Prostate gland (tissue), 2 donors: ENCODE data around the gene RAD51B. TPM values are rescaled to one million over a fixed set of nuclear protein-coding genes. Genes with fewer than 3 reads are reported as not detected.

Experiments used
- DNase-seq: peaks from one replicate; pipeline ENCODE4 v3.0.0-alpha.2; 2019; ENCODE audit warnings: low spot score
- H3K27ac ChIP-seq, 2 donors: fragments of 200-600 bp; sonication (generic); 2 replicates each; pipeline ENCODE4 v1.5.1; 2017 to 2019
- H3K27me3 ChIP-seq: fragments of 200-600 bp; sonication (generic); replicated peaks from 2 replicates; pipeline ENCODE4 v1.5.1; 2019; ENCODE audit not compliant: insufficient read depth
- H3K36me3 ChIP-seq, 2 donors: fragments of 200-600 bp; sonication (generic); 1 replicate in 1 of 2; 2 replicates in 1 of 2; pipeline versions ENCODE4 v1.5.1 to v1.8.1; 2017 to 2019
- H3K4me1 ChIP-seq: fragments of 200-600 bp; sonication (generic); replicated peaks from 2 replicates; pipeline ENCODE4 v1.5.1; 2019
- H3K4me3 ChIP-seq, 2 donors: fragments of 200-600 bp; sonication (generic); 2 replicates each; pipeline ENCODE4 v1.5.1; 2017 to 2019
- H3K9me3 ChIP-seq: fragments of 200-600 bp; sonication (generic); 2 replicates; pipeline ENCODE4 v1.5.1; 2017
- POLR2A ChIP-seq: fragments of 450-650 bp; IDR thresholded peaks from one replicate; pipeline ENCODE4 v1.6.1; 2016; ENCODE audit warnings: antibody characterized with exemption, mild to moderate bottlenecking
- POLR2AphosphoS5 ChIP-seq: sonication (generic); formaldehyde crosslinking; IDR thresholded peaks from one replicate; pipeline ENCODE4 v1.6.1; 2017; ENCODE audit warnings: antibody characterized with exemption
- WGBS: methylation state at CpG from one replicate; pipeline ENCODE4 v1.1.5; 2018; 5-methylcytosine and 5-hydroxymethylcytosine counted together
- intact Hi-C: fragments of 100-400 bp; cut with DNase I; formaldehyde crosslinking; loops from one replicate; pipeline ENCODE4 v1.14.2; 2022
- total RNA-seq, 2 donors: library from RNA; depleted of rRNA; stranded (reverse); fragments of >200 nt; gene quantifications; one replicate each; pipeline ENCODE4 v1.1.0, GENCODE V29; 2016
- TF ChIP-seq, protein P1 (sequence below), 4 experiments: fragments of 200-600 bp in 2 of 4; fragments of 450-650 bp in 2 of 4; sonication (generic) in 2 of 4; IDR thresholded peaks; 1 replicate in 3 of 4; 2 replicates in 1 of 4; pipeline ENCODE4 v1.5.1; 2016 to 2019; ENCODE audit warnings: antibody characterized with exemption in 4 of 4, mild to moderate bottlenecking in 2 of 4, moderate library complexity in 2 of 4

RAD51B gene
- total RNA-seq, 2 donors from 2014 or later: 14.9 to 35.8 TPM

DNA sequence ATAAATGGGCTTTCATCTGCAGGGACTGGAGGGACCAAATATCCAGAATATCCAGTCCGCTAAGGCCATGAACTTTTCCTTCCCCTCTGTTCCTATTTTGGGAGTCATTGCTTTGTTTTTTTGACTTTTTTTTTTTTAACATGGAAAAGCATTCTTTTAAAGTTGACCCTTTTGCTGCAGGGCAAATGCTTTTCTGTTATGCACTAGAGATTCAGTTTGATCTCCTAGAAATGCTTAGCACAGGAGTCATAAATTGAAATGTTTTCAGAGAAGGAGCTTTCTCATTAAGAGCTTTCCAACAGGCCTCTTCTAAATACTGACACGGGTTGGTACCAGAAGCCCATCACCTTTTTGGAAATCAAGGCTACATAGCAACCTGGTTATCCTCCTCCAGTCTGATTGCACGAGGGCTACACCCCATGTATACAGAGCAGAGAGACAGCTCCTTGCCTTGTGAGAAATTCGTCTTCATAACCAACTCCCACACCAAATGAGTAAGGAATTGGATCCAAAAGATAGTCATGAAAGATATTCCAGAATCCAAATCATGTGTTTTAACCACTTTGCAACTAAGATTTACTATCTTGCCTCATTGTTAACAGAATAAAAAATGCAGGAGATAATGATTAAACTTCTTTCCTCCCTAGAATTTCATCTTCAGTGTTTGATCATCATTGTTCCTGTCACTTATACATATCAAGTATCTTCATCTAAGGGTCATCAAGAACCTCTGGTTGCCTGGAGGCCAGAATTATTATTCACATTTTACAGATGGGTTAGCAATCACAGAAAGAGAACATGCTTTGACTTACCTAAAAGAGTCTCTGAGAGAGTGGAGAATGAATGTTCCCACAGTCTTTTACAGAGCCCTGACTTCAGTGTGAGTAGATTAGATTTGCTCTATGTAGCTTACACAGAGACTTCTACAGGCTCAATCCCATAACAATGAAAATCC lies 583.9 kb downstream of the RAD51B start:
- intact Hi-C loops: no loop called here
- WGBS: 63% methylated on average over 4 of the region's 4 CpGs
- no peak for DNase-seq
- no peaks in the 10 kb centered on the region for H3K9me3 ChIP-seq
- H3K4me3 ChIP-seq: no peak overlapping the region
- no peaks in the 10 kb centered on the region for H3K27me3 ChIP-seq
- H3K4me1 ChIP-seq: no peaks in the 10 kb centered on the region
- no peak overlapping the region for H3K27ac ChIP-seq
- no peaks in the 10 kb centered on the region for H3K36me3 ChIP-seq
- TF ChIP-seq, protein P1, sequence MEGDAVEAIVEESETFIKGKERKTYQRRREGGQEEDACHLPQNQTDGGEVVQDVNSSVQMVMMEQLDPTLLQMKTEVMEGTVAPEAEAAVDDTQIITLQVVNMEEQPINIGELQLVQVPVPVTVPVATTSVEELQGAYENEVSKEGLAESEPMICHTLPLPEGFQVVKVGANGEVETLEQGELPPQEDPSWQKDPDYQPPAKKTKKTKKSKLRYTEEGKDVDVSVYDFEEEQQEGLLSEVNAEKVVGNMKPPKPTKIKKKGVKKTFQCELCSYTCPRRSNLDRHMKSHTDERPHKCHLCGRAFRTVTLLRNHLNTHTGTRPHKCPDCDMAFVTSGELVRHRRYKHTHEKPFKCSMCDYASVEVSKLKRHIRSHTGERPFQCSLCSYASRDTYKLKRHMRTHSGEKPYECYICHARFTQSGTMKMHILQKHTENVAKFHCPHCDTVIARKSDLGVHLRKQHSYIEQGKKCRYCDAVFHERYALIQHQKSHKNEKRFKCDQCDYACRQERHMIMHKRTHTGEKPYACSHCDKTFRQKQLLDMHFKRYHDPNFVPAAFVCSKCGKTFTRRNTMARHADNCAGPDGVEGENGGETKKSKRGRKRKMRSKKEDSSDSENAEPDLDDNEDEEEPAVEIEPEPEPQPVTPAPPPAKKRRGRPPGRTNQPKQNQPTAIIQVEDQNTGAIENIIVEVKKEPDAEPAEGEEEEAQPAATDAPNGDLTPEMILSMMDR (IDR thresholded peaks at IDR 0.05): no peak
- TF ChIP-seq POLR2AphosphoS5 (no peak), POLR2A (no peak)

DNA sequence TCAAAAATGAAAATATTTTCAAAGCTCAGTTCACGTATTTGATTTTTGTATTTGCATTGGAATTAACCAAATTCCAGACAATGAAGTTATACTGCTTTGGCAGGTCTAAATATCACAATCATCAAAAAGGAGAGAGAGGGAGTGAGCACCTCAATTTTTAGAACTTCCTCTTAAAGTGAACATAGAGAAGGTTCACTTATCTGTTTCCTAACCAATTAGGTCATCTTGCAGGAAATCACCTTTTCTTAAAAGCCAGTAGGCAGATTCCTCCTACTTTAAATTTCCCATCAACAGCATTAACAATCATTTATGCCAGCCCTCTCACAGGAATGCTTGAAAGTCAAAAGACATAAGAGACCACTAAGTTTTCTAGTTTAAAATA lies 584.6 kb downstream of the RAD51B start:
- no peaks in the 10 kb centered on the region for H3K36me3 ChIP-seq
- intact Hi-C loops: no loop called here
- WGBS: 62% methylated on average over 1 of the region's 1 CpG
- no peaks in the 10 kb centered on the region for H3K9me3 ChIP-seq
- H3K4me1 ChIP-seq: no peaks in the 10 kb centered on the region
- no peaks in the 10 kb centered on the region for H3K27me3 ChIP-seq
- no peak for DNase-seq
- H3K27ac ChIP-seq: no peak overlapping the region
- TF ChIP-seq POLR2A (no peak), POLR2AphosphoS5 (no peak)
- TF ChIP-seq, protein P1 (IDR thresholded peaks at IDR 0.05): no peak
- no peak overlapping the region for H3K4me3 ChIP-seq

DNA sequence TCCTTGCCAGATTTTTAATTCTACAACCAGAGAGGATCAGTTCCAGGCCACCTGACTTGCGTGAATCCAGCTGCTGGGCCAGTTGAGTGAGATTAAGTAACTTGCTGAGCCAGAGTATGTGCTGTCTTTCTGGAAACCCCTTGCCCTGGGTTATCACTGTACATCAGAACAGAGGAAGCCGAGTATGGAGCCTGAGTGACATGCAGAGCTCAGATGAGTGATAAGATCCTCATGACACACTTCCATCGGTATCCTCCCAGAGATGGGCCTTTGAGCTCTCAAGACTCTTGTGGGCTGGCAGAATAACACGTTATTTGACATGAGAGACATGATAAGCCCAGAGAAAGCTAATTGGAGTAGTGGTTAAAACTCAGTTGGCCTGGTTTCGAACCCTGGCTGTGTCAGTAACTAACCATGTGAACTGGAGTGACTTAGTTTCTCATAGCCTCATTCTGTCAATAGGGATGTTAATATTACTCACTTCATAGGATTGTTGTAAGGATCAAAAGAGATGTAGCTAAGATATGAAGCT lies 585.1 kb downstream of the RAD51B start:
- DNase-seq: no peak
- TF ChIP-seq, protein P1 (IDR thresholded peaks at IDR 0.05): no peak
- TF ChIP-seq POLR2A (no peak), POLR2AphosphoS5 (no peak)
- Histone ChIP-seq H3K27me3 (no peaks in the 10 kb centered on the region), H3K4me1 (no peaks in the 10 kb centered on the region), H3K27ac (no peak overlapping the region), H3K36me3 (no peaks in the 10 kb centered on the region), H3K4me3 (no peak overlapping the region), H3K9me3 (no peaks in the 10 kb centered on the region)
- 54% methylated on average over 5 of the region's 5 CpGs for WGBS
- intact Hi-C loops: no loop called here

DNA sequence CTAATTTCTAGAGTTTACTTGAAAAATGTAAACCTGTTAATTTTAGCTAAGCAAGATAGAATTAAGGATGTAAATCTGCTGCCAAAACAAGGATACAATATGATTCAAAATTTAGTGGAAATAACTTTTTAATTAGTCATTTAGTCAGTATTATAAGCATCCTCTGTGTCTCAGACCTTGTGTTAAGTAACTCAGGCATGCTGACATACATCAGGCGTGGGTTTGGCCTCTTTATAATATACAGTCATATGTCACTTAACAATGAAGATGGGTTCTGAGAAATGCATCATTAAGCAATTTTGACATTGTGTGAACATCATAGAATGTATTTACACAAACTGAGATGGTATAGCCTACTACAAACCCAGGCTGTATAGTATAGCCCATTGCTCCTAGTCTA lies 586.4 kb downstream of the RAD51B start:
- TF ChIP-seq, protein P1 (IDR thresholded peaks at IDR 0.05): no peak
- TF ChIP-seq POLR2A (no peak), POLR2AphosphoS5 (no peak)
- Histone ChIP-seq H3K4me1 (no peaks in the 10 kb centered on the region), H3K9me3 (no peaks in the 10 kb centered on the region), H3K4me3 (no peak overlapping the region), H3K36me3 (no peaks in the 10 kb centered on the region), H3K27ac (no peak overlapping the region), H3K27me3 (no peaks in the 10 kb centered on the region)
- DNase-seq: no peak
- intact Hi-C loops: no loop called here
- 93% methylated on average over 1 of the region's 1 CpG for WGBS
